Motor neuron (in vitro differentiated cells): ENCODE data around the gene KCNK15. TPM values are rescaled to one million over a fixed set of nuclear protein-coding genes. Genes with fewer than 3 reads are reported as not detected.

Experiments
- ATAC-seq, 8 experiments: fragments of 200-7000 bp; cut with Tn5 transposase; replicated peaks in 6 of 8; 2 replicates each; pipeline ENCODE4 v1.8.0; 2021; ENCODE audit warnings: mild to moderate bottlenecking in 8 of 8, moderate library complexity in 8 of 8
- H3K27ac ChIP-seq, 2 donors: fragments of 250-450 bp; sonication (Bioruptor Pico); 2 replicates each; pipeline ENCODE4 v1.9.0; 2021; ENCODE audit warnings: antibody characterized with exemption in 2 of 2, mild to moderate bottlenecking in 2 of 2, moderate library complexity in 1 of 2
- H3K4me1 ChIP-seq, 2 donors: fragments of 250-450 bp; sonication (Bioruptor Pico); replicated peaks in 1 of 2; 2 replicates each; pipeline ENCODE4 v1.6.1; 2021; ENCODE audit warnings: antibody characterized with exemption in 2 of 2, mild to moderate bottlenecking in 2 of 2, moderate library complexity in 1 of 2
- H3K4me3 ChIP-seq, 5 donors: fragments of 250-450 bp; sonication (Bioruptor Pico); 2 replicates each; pipeline ENCODE4 v1.9.0; 2021; ENCODE audit warnings: antibody characterized with exemption in 5 of 5, mild to moderate bottlenecking in 5 of 5, moderate library complexity in 4 of 5
- WGBS, 10 experiments: fragments of 450-650 bp; shearing (Covaris generic); methylation state at CpG; one replicate each; pipeline ENCODE4 v1.0.0; 2022; 5-methylcytosine and 5-hydroxymethylcytosine counted together
- in situ Hi-C, 9 experiments: fragments of 400-800 bp; cut with MboI; loops; one replicate each; pipeline ENCODE4 v1.15.0; 2021; ENCODE audit warnings: low sequenced_read_pairs in 9 of 9, low pct_unique_long_range_greater_than_20kb in 2 of 9; ENCODE audit not compliant: unreplicated experiment in 9 of 9
- total RNA-seq, 8 experiments: library from RNA; unstranded; fragments of 300-600 nt; gene quantifications; 2 replicates each; pipeline versions ENCODE4 v1.2.3 to v1.2.4, GENCODE V29; 2022

KCNK15 gene
- total RNA-seq, 8 experiments from 2014 or later: 0.13 to 2.2 (median 0.52) TPM

GRCh38 chr20:44705364-44706094, 40.1 kb upstream of the KCNK15 start:
- in situ Hi-C loops: no loop called here
- H3K4me3 ChIP-seq: no peak overlapping the region
- peaks cover 12 to 28% of the 10 kb centered on the region in 2 donors for H3K4me1 ChIP-seq
- no peak overlapping the region for H3K27ac ChIP-seq
- no peak for ATAC-seq
- 63 to 100% (median 83%) methylated on average over 1 to 4 of the region's 4 CpGs; no CpG with 5 or more reads in 1 of the 10 experiments for WGBS, 10 experiments

DNA sequence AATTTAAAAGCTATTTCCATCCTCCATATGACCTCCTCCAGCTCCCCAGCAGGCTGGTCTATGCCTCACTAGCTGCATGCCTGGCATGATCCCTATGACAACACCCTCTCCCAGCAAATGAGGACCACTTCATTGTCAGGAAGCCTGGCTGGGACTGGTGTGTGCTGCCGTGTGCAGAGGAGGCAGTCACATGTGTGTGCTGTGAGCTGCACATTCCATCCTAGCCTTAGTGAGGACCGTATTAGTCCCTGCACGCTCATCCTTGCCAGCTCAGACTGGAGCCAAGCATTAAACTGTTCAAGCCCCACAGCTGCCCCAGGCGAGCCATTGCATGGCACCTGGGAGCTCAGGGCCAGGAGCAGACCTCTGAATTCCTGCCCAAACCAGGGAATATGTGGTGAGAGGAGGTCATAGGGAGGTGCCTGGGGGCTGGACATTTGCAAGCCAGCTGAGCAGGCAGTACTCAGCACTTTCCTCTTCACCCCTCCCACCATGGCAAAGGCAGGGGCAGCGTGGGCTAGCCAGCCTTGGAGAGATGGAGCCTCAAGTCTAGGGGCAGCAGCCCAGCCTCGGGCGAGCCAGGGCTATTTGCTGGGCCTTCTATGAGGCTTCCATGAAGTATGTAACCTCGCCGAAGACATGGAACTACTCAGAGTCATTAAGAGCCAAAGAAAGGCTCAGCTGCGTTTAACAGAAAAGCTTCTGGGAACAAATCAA, 39.2 kb upstream of the KCNK15 start:
- peaks cover 12 to 22% of the 10 kb centered on the region in 2 donors for H3K4me1 ChIP-seq
- peak overlapping the region; percentile 32 to 44 for H3K27ac ChIP-seq
- 0 to 44% (median 28%) methylated on average over 1 to 6 of the region's 10 CpGs; no CpG with 5 or more reads in 2 of the 10 experiments for WGBS, 10 experiments
- H3K4me3 ChIP-seq: no peak overlapping the region
- peak; percentile 70 to 99 (median 98) for ATAC-seq
- in situ Hi-C loops: no loop called here

DNA sequence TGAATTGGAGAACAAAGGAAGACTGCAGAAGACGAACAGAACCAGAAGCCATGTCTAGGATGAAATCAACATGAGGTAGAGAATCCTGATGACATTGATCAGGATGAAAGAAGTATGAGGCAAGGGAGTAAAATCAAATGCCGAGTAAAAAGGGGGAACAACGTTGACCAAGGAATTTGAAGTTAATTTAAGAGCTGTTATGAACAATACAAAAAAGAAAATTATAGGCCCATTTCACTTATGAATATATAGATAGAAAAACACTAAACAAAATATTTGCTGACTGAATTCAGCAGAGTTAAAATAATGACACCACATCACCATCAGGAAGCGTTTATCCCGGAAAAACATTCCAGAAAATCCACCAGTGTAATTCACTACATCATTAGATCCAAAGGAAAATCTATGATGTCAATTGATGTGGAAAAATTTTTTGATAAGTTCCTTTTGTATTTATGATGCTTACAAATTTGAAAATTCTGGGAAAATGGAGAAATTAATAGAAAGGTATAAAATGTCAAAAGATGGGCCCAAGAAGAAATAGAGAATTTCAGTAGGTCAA, 38.6 kb upstream of the KCNK15 start:
- 20 to 100% (median 75%) methylated on average over 3 to 5 of the region's 5 CpGs for WGBS, 10 experiments
- Histone ChIP-seq H3K4me1 (peaks cover 9 to 16% of the 10 kb centered on the region in 2 donors), H3K27ac (peak overlapping the region in 1 of 2 donors; percentile 32), H3K4me3 (no peak overlapping the region)
- ATAC-seq: no peak
- in situ Hi-C loops: no loop called here

DNA sequence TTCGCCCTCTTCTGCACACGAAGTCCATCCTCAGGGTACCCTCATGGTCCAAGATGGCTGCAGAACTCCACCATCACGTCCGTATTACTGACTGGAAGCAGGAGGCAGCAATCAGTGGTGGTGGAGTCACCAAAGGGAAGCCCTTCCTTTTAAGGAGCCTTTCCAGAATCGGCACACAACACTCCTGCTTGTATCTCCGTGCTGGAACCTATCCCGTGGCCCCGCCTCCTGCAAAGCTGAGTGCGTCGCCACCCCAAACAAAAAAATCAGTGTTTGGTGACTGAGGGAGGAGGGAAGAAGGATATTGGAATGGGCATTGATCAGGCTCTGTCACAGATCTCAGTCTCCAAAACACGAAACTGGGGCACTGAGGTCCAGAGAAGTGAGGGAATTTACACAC, 36.3 kb upstream of the KCNK15 start:
- Histone ChIP-seq H3K4me1 (peaks cover 7 to 10% of the 10 kb centered on the region in 2 donors), H3K4me3 (no peak overlapping the region), H3K27ac (no peak overlapping the region)
- WGBS, 10 experiments: 73 to 100% (median 81%) methylated on average over 2 to 10 of the region's 11 CpGs; no CpG with 5 or more reads in 4 of the 10 experiments
- in situ Hi-C loops: no loop called here
- ATAC-seq: no peak

DNA sequence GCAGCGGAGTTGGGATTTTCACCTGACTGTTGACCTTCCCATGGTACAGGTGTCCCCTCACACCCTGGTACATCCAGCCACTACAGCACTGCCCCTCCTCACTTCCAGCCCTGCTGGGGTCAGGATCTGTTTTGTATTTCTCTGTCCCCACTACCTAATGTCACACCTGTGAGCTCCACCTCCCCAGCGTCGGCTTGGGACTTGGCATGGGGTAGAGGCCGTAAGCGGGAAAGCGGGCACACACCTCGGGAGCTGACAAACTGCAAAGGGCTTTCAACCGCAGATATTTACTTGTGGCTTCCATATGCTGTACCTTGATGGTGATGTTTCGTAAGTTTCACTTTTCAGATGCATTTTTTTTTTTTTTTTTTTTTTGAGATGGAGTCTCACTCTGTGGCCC, 35.9 kb upstream of the KCNK15 start:
- Histone ChIP-seq H3K4me3 (no peak overlapping the region), H3K4me1 (peaks cover 7 to 10% of the 10 kb centered on the region in 2 donors), H3K27ac (no peak overlapping the region)
- WGBS, 10 experiments: 96 to 100% (median 100%) methylated on average over 1 to 8 of the region's 9 CpGs; no CpG with 5 or more reads in 4 of the 10 experiments
- no peak for ATAC-seq
- in situ Hi-C loops: no loop called here

DNA sequence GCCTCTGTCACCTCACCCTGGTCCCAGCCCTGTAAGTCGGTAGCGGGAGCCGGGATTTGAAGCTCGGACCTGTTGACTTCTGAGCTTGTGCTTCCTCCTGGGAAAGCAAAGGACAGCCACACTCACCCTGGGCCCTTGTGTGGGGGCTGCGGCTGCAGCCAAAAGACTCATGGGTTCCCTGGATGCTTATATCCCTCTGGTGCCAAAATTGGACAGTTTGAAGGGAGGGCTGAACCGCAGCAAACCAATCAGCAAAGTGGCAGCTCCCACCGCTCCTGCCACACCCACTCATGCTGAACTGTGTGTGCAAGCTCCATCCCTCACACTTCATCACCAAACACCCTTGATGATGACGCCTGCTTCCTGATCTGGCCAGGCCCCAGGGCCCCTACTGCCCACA, 34.4 kb upstream of the KCNK15 start:
- Histone ChIP-seq H3K4me3 (no peak overlapping the region), H3K27ac (no peak overlapping the region), H3K4me1 (peaks cover 7 to 8% of the 10 kb centered on the region in 2 donors)
- WGBS, 10 experiments: 40 to 100% (median 82%) methylated on average over 1 to 6 of the region's 8 CpGs; no CpG with 5 or more reads in 2 of the 10 experiments
- in situ Hi-C loops: no loop called here
- ATAC-seq: no peak

- H3K27ac ChIP-seq: no peak overlapping the region
- peak in 2 of 8 experiments; percentile 29 to 37 for ATAC-seq
- WGBS, 10 experiments: 49 to 100% (median 93%) methylated on average over 1 to 5 of the region's 13 CpGs; no CpG with 5 or more reads in 3 of the 10 experiments
- H3K4me1 ChIP-seq: no peaks in the 10 kb centered on the region
- no peak overlapping the region for H3K4me3 ChIP-seq
- in situ Hi-C loops: no loop called here
Measured at GRCh38 chr20:44714102-44714700, 31.5 kb upstream of the KCNK15 start.

DNA sequence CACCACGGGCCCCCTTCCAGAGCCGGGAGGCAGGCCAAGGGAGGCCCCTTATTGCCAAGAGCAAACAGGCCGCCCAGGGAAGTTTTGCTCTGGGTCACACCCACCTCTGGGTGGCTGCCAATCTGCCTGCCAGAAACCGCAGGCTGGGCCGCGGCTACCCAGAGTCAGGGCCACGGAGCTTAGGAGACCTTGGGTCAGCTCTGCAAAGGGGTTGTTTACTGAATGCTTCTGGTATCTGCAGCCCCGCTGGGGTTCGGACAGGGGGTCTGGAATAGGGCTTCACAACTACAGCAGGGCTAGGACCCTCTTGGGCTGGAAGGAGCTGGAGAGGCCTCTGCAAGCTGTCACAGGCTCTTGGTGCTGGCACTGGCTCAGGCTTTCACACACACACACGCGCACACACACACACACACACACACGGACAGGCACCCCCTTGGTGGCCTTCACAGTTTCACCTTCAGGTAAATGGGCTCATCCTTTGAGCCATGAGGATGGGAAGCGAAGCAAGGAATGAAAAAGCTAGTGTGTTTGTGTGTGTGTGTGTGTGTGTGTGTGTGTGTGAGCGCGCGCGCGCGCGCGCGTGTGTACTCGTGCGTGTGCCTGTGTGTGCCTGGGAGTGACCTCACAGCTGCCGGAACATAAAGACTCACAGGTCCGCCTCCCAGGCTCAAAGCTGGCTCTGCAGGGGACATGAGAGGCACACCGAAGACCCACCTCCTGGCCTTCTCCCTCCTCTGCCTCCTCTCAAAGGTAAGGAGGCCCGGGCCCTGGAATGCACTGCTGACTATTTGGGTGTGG, 30.8 kb upstream of the KCNK15 start, which contains the start of gene CCN5:
CCN5 (plus strand) TSS at position 669 of the 798 bp plus-strand sequence; CDS start at position 691, 22 bp downstream.
- Histone ChIP-seq H3K27ac (no peak within 1 kb of the TSS), H3K4me3 (no peak within 1 kb of the TSS), H3K4me1 (no peaks in the 10 kb centered on the region)
- ATAC-seq: peak in 5 of 8 experiments; percentile 19 to 94 (median 89)
- in situ Hi-C loops: no loop called here
- whole genome bisulfite sequencing, 10 experiments: 0 to 100% (median 83%) methylated on average over 2 to 15 of the region's 28 CpGs; no CpG with 5 or more reads in 3 of the 10 experiments

GRCh38 chr20:44715499-44716308, 30.0 kb upstream of the KCNK15 start:
- in situ Hi-C loops: no loop called here
- ATAC-seq: no peak
- H3K27ac ChIP-seq: no peak overlapping the region
- 50 to 100% (median 92%) methylated on average over 1 to 3 of the region's 5 CpGs; no CpG with 5 or more reads in 5 of the 10 experiments for WGBS, 10 experiments
- no peak overlapping the region for H3K4me3 ChIP-seq
- no peaks in the 10 kb centered on the region for H3K4me1 ChIP-seq

DNA sequence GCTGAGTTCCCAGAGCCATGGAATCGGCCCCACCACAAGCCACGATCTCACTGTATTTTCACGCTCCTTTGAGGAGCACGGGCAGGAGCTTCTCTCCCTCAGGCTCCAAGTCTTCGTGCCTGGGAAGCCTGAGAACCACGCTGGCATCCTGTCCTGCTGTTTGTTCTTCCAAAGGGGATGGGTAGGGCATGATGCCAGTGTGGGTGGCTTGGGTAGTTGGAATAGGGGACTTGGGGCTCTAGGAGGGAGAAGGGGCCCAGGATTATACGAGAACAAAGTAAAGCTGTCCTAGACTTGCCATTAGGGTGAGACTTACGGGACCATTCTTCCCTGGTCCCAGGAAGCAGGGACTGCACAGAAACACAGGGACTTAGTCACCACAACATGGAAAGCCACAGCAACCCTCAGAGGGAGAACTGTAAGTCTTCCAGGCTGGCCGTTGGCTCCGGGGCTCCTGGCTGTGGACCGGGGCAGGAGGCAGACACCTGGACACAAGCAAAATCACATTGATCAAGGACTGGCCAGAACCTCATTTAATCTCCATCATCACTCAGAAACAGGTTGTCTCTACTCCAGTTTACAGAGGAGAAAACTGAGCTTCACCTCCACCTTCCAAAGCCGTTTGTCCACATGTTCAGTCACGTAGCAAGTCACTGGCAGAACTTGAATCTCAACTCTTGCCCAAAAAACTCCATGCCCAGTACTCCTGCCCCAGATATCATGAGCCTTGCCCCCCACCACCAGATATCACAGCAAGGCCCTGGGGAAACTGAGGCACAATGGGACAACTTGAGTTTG, 29.2 kb upstream of the KCNK15 start:
- Histone ChIP-seq H3K4me3 (no peak overlapping the region), H3K27ac (no peak overlapping the region), H3K4me1 (no peaks in the 10 kb centered on the region)
- in situ Hi-C loops: no loop called here
- no peak for ATAC-seq
- WGBS, 10 experiments: 53 to 97% (median 84%) methylated on average over 2 to 9 of the region's 13 CpGs; no CpG with 5 or more reads in 6 of the 10 experiments

DNA sequence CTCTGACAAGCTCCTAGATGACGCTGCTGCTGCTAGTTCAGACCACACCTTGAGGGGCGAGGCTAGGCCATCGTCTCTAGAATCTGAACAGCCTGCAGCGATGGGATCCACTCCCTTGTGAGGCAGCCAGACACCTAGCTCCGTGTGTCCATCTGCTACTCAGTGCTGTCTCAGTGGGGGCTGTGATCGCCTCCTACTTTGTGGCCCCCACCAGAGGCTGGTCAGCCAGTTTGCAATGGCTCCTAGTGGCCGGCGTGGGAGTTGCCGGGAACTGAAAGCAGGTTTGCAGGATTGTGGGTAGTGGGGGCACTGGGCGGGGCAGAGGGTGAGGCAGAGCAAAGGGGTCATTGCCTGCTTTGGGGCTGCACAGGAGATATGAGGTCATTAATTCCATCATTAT, 27.7 kb upstream of the KCNK15 start:
- H3K27ac ChIP-seq: no peak overlapping the region
- in situ Hi-C loops: no loop called here
- no peak overlapping the region for H3K4me3 ChIP-seq
- no peaks in the 10 kb centered on the region for H3K4me1 ChIP-seq
- ATAC-seq: peak in 2 of 8 experiments; percentile 29 to 45
- 0 to 71% (median 52%) methylated on average over 1 to 7 of the region's 10 CpGs; no CpG with 5 or more reads in 6 of the 10 experiments for WGBS, 10 experiments
